Fibroblast of mammary gland (primary cell): Measurements from ENCODE around the gene C2CD4A.

ENCODE experiments used
- DNase-seq: peaks from one replicate; pipeline ENCODE4 v3.0.0-alpha.2; 2010; ENCODE audit warnings: low read depth
- H3K4me3 ChIP-seq: 2 replicates; pipeline ENCODE4 v1.5.1; 2011; ENCODE audit warnings: low read depth, mild to moderate bottlenecking, low read length, moderate library complexity; ENCODE audit not compliant: control insufficient read depth
- TF ChIP-seq, protein P1 (sequence below): conservative IDR thresholded peaks from 2 replicates; pipeline ENCODE4 v1.5.1; 2011; ENCODE audit warnings: low read depth, low read length, inconsistent platforms; ENCODE audit not compliant: control insufficient read depth, insufficient read depth

Gene C2CD4A

DNA sequence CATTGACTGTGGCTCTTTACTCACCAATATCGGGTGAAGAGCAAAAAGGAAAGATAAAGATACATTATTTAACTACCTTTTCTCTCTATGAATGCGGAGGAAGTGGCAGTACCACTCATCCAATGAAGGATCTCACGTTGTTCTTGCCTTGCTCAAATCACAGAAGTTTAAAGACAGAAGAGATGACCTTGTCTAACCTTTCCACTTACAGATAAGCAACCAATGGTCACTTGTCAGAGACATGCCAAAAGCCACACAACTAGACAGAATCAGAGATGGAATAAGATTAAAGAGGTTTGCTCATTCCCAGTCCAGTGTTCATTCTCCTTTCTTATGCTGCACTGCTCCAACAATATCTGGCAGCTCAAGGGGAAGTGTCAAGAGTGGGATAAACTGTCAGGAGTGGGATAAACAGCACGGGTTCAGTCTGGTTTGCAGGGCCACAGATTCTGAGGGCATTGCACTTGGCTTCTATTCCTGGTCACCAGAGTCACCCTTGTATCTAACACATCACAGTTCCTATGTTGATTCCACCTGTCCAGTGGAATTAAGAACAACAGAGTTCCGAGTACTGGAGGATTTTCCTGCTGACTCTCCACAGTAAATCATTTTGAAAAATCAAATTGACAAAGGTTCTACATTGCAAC is 13.2 kb upstream of the C2CD4A start:
- H3K4me3 ChIP-seq = no peak overlapping the region
- TF ChIP-seq, protein P1, sequence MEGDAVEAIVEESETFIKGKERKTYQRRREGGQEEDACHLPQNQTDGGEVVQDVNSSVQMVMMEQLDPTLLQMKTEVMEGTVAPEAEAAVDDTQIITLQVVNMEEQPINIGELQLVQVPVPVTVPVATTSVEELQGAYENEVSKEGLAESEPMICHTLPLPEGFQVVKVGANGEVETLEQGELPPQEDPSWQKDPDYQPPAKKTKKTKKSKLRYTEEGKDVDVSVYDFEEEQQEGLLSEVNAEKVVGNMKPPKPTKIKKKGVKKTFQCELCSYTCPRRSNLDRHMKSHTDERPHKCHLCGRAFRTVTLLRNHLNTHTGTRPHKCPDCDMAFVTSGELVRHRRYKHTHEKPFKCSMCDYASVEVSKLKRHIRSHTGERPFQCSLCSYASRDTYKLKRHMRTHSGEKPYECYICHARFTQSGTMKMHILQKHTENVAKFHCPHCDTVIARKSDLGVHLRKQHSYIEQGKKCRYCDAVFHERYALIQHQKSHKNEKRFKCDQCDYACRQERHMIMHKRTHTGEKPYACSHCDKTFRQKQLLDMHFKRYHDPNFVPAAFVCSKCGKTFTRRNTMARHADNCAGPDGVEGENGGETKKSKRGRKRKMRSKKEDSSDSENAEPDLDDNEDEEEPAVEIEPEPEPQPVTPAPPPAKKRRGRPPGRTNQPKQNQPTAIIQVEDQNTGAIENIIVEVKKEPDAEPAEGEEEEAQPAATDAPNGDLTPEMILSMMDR = no peak
- no peak for DNase-seq

DNA sequence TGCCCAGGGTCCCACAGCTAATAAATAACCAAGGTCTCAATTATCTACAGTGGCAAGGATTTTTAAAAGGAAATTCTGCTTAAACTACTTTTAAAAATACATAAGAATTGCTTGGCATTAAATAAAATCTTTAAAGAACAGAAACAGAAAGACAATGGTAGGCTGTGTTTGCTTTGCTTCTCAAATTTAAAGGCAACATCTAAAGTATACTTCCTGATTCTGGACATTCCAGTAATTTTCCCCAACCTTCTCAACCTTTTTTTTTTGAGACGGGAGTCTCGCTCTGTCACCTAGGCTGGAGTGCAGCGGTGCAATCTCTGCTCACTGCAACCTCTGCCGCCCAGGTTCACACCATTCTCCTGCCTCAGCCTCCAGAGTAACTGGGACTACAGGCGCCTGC is 11.8 kb upstream of the C2CD4A start:
- no peak for DNase-seq
- TF ChIP-seq, protein P1 = no peak
- no peak overlapping the region for H3K4me3 ChIP-seq

DNA sequence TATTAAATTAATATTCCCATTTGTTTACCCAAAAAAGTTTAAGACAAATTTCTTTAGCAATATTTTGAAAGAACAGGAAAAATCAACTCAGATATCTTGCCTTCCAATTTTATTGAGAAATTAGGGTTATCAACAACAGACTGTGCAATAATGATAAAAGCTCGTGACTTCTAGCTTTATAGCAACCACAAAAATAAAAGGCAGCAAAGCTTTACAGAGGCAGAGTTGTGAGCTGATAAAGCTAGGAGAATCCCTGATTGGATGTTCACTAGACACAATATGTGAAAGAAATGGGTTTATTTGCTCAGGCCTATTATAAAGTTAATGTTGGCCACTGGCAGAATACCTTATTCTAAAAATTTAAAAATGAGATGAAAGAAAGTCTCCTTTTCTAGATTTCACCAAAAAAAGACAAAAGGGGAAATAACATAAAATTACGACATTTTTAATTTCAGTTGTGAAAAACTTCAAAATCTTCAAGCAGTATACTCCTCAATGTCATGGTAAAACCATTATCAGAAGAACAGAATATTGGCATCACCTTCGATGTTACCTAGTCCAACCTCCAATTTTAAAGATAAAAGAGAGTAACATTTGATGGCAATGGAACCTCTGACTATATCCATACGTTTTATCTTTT is 9.3 kb upstream of the C2CD4A start:
- DNase-seq = no peak
- H3K4me3 ChIP-seq = no peak overlapping the region
- TF ChIP-seq, protein P1 = no peak

DNA sequence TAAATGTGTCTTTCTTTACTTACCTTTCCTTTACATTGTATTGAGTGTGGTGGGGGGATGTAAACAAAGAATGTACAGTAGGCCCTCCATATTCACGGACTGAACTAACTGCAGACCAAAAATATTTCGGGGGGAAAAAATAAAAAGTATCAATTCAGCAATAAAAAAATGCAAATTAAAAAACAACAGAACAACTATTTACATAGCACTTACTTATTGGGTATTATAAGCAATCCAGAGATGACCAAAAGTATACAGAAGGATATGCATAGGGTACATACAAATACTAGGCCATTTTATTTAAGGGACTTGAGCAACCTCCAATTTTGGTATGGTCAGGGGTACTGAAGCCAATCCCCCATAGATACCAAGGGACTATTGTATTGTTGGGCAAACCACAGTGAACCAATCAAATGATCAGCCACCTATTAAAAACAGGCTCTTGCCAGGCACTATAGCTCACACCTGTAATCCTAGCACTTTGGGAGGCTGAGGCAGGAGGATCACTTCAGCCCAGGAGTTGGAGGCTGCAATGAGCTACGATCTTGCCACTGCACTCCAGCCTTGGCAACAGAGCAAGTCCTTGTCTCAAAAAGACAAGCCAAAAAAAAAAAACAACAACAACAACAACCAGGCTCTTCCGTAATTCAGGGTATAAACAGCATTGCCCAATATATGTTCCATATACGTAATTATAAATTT is 8.3 kb upstream of the C2CD4A start:
- no peak for DNase-seq
- TF ChIP-seq, protein P1 = no peak
- H3K4me3 ChIP-seq = no peak overlapping the region

- TF ChIP-seq, protein P1 = peak; percentile 26
- DNase-seq = no peak
- H3K4me3 ChIP-seq = peak overlapping the region; percentile 86
Measured at GRCh38 chr15:62059108-62059815, 7.5 kb upstream of the C2CD4A start.

DNA sequence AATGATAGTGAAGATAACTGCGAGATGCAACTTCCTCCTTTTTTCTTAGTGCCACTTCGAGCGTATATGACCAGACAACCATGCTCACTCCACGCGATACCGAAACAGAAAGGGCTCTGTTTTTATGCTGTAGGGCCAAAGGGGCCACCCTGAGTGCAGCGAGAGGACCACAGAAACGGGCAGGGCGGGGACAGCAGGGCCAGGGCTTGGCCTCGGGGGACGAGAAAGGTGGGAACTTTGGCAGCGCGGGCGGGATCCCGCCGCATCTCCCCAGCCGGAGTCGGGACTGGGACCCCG is 7.0 kb upstream of the C2CD4A start:
- peak overlapping the region; percentile 86 for H3K4me3 ChIP-seq
- DNase-seq = peak; percentile 58
- TF ChIP-seq, protein P1 = no peak
